ENCODE data around the gene TSACC.

DNA sequence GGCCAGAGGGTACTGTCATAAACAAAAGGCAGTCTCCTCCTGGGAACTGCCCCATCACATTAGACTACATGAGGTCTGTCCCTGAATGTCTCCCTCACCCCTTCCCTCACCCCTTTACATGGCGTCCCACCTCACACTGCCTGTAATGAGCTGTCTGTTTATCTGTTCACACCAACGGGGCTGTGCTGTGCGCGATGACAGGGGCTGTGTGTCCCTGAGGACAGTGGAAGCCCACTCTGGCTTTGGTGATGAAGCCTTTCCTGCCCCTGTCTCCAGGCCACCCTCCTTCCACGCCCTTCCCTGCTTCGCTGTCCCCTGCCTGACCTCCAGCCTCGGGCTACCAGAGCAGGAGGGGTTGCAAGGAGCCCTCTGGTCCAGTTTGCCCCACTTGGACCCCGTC, 53.4 kb downstream of the TSACC start:
- no peak for TF ChIP-seq ZNF217 (CRISPR knock-in tag; IDR thresholded peaks at IDR 0.05)
- TF ChIP-seq, protein P1, sequence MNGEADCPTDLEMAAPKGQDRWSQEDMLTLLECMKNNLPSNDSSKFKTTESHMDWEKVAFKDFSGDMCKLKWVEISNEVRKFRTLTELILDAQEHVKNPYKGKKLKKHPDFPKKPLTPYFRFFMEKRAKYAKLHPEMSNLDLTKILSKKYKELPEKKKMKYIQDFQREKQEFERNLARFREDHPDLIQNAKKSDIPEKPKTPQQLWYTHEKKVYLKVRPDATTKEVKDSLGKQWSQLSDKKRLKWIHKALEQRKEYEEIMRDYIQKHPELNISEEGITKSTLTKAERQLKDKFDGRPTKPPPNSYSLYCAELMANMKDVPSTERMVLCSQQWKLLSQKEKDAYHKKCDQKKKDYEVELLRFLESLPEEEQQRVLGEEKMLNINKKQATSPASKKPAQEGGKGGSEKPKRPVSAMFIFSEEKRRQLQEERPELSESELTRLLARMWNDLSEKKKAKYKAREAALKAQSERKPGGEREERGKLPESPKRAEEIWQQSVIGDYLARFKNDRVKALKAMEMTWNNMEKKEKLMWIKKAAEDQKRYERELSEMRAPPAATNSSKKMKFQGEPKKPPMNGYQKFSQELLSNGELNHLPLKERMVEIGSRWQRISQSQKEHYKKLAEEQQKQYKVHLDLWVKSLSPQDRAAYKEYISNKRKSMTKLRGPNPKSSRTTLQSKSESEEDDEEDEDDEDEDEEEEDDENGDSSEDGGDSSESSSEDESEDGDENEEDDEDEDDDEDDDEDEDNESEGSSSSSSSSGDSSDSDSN (IDR thresholded peaks at IDR 0.05; ENCODE audit: borderline replicate concordance in 1 of 2, low read depth in 2 of 2, low read length in 2 of 2), result no peak
- no peak for TF ChIP-seq TBP (optimal IDR thresholded peaks at IDR 0.05; ENCODE audit: low read depth, low read length)

Measured in K562 (cell line).